GM19043 (cell line): ENCODE measurements around the gene PANK3.
"Not testable (repeated sequence)": the region's sequence is repeated elsewhere in the genome, so short reads cannot be mapped to it uniquely, and the experiment has no call there.

ENCODE experiments used
- ATAC-seq: cut with Tn5 transposase; IDR thresholded peaks from one replicate; pipeline ENCODE4 v1.9.1; 2021; ENCODE audit warnings: low read depth; ENCODE audit not compliant: unreplicated experiment

PANK3 gene

DNA sequence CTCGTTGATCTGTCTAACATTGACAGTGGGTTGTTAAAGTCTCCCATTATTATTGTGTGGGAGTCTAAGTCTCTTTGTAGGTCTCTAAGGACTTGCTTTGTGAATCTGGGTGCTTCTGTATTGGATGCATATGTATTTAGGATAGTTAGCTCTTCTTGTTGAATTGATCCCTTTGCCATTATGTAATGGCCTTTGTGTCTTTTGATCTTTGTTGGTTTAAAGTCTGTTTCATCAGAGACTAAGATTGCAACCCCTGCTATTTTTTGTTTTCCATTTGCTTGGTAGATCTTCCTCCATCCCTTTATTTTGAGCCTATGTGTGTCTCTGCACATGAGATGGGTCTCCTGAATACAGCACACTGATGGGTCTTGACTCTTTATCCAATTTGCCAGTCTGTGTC, 17.0 kb upstream of the PANK3 start:
- ATAC-seq = not testable (repeated sequence)

DNA sequence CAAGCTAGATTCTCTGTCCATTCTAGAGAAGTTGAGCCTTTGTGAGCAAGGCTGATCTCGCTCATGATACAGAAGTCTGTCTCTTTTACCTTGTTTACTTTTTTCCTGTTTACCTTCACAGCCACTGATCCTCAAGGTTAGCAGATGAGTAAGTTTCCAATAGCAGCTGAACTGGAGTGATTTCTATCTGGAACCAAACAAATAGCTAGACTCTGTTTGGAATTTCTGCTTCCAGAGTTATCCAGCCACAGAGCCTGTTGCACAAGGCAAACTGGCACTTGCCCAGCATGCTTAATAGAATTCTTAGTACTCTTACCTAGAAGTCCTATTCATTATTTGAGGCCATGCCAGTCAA, 12.8 kb upstream of the PANK3 start:
- no peak for ATAC-seq

DNA sequence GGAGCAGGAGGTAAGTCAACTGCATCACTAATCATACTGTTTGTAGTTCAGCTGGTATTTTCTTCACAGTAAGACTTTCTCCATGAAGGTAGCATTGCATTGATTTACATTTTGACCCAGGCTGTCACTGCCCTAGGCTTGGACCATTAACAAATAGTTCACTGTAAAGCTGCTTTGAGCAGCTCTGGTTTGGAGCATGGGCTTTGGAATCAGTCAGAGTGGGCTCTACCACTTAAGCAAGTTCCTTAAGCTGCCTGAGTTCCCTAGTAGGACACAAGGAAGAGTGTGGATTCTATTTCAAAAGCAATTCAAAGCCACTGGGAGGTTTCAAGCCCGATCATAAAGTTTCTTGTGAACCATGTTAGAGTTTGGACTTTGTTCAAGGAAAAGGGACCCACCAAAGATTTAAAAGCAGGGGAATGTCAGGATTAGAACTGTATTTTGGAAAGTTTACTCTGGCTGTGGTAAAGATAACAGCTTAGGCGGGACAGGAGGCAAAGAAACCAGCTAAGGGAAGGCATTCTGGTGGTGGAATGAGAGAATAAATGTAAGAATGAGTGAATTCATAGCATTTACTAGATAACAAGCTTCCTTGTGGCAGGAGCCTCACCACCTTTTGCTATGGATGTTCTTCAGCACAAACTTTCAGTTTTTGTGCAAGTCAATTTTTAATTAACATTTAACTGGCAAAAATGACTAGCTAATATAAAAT, 12.3 kb upstream of the PANK3 start:
- ATAC-seq = no peak

DNA sequence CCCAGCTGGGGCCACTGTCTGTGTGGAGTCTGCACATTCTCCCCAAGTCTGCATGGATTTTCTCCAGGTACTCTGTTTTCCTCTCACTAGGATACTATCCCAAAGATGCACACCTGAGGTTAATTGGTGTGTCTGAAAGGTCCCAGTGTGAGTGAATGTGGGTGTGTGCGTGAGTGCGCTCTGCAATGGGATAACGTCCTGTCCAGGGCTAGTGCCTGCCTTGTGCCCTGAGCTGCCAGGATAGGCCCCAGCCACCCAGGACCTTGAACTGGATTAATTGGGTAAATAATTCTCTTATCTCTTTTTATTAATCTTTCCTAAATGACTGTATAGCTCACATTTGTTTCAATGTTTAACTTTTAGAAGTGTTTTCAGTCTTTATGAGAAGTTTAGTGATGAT, 11.5 kb upstream of the PANK3 start:
- ATAC-seq = no peak

DNA sequence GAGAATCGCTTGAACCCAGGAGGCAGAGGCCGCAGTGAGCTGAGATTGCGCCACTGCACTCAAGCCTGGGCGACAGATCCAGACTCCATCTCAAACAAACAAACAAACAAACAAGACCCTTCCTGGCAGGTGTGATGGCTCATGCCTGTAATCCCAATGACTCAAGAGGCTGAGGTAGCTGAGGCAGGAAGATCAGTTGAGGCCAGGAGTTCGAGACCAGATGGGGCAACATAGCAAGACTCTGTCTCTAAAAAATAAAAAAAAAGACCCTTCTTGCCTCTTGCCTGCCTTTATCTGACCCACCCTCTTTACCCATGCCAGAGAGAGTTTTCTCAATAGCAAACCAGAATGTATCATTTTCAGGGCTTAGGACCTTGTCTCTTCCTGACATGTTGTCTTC, 8.8 kb upstream of the PANK3 start:
- no peak for ATAC-seq

DNA sequence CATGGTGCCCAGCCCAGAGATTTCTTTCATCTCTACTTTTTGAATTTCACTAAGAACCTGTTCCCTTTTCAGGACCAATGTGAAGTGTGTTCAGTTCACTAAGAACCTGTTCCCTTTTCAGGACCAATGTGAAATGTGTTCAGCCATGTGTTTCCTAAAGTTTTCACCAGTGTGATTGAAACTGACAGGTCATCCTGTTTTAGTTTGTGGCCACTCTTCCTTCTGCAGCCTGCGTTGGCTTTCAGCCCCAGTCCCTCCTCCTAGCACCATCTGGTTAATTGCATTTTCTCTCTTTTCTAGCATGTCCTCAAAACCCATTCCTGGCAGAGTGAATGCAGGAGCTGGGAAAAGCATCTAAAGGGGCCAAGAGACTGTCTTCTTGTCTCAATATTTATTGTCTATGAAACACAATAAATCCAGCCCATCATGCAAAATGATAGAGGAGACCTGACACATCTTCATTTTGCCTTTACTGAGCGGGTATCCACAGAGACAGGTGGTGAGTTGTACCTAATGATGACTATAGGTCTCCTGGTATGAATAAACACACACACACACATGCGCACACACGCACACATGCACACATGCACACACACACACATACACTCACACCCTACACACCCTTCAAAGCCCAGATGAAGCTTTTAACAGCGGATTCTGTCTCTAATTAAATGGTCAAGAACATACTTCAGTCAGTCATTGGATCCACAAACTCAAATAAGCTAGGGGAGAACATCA, 6.1 kb upstream of the PANK3 start:
- ATAC-seq = peak; percentile 38

DNA sequence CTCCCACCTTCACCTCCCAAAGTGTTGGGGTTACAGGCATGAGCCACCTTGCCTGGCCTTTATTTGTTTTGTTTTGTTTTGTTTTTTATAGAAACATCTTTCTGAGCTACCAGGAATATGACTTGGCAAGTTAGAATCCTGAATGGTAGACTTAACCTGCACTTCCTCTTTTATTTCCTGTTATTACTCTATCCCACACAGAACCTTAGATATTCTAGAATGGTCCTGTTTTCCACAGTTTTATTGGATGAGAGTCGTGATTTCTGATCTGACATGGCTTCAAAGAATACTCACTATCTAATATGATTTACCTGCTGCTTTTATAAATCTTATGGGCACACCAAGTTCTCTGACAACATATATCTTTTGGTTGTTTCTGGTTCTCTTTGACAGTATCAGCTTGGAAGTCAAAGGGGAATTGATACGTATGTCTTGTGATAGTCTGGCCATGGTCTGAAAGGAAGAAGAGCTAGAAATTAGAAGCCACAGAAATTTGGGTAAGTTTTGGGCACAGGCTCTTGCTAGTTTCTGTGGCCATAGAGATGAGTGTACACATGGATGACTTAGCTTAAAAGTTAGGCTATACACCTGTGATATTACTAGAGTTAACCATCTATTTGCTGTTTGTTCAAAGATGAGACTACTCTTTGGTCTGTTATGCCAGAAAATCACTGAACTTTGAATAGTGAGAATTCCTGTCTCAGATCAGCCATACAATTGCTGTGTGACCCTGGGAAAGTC, 4.7 kb upstream of the PANK3 start:
- peak; percentile 32 for ATAC-seq

DNA sequence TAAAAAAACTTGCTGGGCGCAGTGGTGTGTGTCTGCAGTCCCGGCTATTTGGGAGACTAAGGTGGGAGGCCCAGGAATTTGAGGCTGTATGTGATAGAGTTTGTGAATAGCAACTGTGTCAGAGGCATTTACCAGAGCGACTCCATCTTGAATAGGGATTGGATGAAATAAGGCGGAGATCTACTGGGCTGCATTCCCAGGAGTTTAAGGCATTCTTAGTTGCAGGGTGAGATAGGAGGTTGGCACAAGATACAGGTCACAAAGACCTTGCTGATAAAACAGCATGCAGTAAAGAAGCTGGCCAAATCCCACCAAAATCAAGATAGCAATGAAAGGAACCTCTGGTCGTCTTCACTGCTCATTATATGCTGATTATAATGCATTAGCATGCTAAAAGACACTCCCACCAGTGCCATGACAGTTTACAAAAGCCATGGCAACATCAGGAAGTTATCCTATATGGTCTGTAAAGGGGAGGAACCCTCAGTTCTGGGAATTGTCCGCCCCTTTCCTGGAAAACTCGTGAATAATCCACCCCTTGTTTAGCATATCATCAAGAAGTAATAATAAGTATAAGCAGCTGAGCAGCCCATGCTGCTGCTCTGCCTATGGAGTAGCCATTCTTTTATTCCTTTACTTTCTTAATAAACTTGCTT, 1.8 kb upstream of the PANK3 start:
- ATAC-seq = not testable (repeated sequence)

DNA sequence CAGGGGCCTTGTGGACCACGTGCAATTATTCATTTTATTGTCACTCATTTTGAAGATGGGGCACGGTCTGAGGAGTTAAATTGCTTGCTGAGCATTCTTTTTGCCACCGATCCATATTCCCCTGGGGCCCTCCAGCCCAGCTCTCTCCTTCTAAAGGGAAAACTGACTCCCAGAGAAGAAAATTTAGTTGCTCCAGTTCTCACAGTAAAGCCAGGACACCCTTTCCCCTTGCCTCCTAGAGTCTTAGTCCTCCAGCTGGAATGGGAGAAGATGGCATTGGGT, 1.0 kb upstream of the PANK3 start:
- ATAC-seq = no peak

DNA sequence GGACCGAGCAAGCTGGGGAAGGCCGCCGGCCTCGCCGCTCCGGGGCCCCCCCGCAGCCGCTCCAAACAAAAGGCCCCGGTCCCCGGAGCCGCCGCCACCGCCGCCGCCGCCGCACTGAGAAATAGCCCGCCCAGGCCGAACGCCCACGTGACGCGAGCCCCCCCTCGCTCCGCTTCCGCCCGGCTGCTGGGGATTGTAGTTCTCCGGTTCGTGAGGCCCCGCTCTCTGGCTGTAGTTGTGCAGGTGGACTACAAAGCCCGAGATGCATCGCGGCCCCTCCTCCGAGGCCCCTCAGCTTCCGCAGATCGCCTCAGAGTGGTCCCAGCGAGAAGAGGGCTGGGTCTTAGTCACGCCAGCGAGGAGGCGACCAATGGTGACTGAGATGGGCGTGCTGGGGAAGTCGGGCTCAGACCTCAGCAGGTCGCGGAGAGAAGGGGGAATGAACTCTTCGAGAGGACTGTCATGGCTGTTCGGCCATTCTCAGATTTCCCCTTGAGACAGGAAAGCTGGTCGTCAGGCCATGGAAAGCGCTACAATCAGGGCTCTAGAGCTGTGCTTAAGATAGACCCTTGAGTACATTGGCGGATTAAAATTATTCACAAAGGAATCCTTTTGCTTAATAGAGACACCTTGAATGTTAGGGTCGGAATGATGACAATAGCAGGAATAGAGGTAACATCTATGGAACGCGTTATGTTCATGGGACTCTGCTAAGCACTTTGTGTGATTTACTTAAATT, 489 bp upstream of the PANK3 start:
- ATAC-seq = peak; percentile 92

DNA sequence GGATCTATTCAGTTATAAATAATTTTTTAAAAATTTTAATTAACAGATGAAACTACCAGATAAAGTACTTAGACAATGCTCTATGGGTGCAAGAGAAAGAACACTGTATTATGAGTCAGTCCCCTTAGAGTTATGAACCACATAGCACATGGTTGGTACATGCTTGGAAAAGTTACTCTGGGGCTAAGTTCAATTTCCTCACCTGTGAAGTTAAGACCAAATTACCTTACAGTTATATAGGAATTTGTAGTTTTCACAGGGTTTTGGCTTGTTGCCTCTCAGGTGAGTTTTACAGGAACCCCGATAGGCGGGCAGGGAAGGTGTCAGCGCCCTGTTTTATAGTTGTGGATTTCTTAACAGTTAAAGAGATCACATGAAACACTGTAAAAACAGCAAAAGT, 1.2 kb downstream of the PANK3 start:
- ATAC-seq = no peak

DNA sequence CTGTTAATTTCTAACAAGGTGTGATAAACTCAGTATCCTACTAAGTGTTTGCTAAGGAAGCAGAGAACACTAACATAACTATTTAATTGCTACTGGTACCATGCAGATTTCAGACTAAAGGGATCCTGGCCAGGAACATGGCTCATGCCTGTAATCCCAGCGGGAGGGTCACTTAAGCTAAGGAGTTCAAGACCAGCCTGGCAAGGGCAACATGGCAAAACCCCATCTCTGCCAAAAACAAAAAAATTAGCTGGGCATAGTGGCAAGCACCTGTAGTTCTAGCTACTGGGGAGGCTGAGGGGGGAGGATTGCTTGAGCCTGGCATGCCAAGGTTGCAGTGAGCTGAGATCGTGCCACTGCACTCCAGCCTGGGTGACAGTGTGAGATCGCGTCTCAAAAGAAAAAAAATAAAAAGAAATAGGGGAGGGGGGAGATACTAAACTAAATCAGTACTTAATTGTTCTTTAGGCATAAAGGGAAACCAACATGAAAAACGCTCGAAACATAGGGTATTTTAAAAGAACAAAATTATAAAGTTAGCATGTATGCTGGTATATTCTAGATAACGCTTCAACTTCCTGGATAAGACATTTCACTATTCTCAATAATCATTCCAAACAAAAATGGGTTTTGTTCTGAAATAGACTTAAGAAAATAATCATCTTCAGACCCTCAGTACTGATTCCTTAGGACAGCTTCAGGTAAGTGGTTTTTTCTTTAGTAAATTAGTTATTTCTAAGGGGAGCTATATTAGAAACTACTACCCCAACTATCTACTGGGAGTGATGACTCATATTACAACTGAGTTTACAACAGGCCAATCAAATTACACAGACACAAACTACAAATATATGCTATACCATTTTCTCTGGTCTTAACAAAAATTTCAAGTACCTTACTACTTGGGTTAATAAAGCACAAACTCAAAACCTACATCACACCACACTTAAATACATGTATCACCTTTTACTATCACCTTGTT, 3.5 kb downstream of the PANK3 start:
- ATAC-seq = no peak

DNA sequence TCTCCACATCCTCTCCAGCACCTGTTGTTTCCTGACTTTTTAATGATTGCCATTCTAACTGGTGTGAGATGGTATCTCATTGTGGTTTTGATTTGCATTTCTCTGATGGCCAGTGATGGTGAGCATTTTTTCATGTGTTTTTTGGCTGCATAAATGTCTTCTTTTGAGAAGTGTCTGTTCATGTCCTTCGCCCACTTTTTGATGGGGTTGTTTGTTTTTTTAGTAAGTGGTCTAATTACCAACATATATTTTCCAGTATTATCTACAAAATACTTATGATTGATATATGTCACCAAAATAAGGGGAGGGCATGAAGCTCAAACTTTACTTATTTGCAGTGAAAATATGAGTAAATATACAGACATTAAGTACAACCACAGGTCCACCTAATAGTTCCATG, 5.0 kb downstream of the PANK3 start:
- not testable (repeated sequence) for ATAC-seq

DNA sequence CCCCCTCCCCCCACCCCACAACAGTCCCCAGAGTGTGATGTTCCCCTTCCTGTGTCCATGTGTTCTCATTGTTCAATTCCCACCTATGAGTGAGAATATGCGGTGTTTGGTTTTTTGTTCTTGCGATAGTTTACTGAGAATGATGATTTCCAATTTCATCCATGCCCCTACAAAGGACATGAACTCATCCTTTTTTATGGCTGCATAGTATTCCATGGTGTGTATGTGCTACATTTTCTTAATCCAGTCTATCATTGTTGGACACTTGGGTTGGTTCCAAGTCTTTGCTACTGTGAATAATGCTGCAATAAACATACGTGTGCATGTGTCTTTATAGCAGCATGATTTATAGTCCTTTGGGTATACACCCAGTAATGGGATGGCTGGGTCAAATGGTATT, 5.5 kb downstream of the PANK3 start:
- not testable (repeated sequence) for ATAC-seq

DNA sequence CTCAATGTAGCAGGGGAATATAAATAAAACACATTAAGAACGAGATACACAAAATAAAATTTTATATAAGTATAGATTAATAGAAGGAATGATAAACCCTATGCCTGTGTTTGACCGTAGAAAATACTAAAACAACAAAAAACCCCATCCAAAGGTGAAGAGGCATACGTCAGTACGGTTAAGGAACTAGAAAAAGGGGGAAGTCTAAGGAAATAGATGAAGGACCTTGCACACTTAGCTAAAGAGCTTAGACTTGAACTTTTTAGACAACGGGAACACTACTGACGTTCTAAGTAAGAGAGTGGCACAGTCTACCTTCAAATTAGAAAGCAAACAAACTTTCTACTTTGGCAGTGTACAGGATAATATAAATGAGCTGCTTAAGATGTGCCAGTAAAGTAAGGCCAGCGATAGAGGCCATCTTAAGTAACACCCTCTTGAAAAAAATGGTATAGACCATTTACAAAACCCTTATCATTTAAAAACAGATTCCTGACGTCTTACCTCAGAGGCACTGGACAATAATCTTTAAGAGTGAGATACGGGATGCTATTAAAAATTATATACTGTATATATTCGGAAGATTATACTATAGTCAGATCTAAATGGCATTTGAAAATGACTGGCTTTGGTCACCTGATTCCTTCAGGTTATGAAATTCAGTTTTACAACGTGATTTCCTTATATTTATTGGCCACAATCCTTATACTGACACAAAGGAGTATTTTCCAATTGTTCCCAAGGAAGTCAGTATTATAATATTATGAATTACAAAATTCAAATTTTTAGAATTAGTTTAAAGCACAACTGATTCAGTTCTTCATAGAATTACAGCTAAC, 8.5 kb downstream of the PANK3 start:
- no peak for ATAC-seq

DNA sequence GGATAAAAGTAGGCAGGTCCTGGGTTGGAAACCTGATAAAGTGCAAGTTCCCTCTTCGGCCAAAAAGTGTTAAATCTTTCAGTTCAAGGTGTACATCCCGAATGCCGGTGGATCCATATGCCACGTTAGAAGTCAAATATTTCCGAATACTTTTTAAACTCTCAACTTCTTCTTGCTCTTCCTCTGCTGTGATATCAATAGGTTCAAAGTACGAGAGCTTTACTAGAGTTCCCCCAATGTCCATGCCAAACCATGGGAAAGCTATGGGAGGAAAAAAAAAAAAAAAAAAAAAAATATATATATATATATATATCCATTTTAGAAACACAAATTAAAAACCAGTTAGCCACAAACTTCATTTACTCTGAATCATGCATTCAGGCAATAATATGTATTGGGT, 10.4 kb downstream of the PANK3 start:
- ATAC-seq = no peak

DNA sequence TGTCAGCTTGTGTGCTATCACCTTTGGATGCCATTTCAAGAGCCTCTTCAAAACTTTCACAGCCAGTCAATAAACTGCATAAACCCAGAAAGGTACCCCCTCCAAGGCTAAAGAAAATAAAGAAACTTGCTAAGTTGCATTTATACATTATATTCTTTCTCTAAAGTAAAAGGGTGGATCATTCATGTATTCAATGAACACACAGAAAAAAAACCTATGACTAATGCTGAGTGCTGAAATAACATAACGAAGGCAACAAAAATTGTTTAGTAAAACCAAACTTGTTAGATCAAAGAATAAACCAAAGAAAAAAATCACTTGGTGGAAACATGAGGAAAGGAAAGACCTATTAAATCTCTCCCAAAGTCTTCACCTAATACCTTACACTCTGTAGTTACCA, 15.2 kb downstream of the PANK3 start:
- ATAC-seq = no peak

DNA sequence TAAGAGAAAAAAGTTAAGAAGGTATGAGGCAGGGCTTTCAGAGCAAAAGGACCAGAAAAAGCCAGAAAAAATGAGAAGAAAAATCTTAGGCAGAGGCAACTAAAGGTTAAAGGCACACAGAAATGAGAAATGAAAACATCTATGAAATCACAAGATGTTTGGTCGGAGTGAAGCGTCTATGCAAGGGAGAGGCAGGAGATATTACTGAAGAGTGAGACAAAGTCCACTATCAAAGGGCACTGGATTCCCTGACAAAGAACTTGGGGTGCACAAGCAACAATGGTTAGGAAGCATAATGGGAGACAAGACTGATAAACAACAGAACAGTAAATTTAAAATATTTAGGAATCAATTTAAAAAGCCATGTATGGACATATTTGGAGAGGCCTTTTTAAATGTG, 16.9 kb downstream of the PANK3 start:
- ATAC-seq = no peak

DNA sequence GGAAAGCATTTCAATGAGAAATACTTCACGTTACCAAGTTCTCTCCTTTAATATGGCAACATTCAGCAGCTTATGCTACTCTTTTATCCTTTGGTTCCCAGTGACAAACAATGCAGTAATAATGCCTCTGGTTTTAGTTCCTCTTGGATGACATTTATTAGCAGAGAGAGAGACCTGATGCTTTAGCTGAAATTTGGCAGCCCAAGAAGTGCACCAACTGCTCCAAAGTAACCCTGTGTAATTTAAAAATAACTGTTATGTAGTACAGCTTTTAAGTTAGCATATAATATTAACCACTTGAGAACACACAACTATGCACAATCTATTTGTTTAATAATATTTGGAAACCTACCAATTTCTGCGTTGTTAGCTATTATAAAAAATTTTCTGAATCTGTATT, 21.8 kb downstream of the PANK3 start:
- ATAC-seq = no peak
